ENCODE data around the gene SPEN. TPM values are rescaled to one million over a fixed set of nuclear protein-coding genes. Genes with fewer than 3 reads are reported as not detected.

The SPEN gene
- total and polyA plus RNA-seq, 9 of the 15 experiments (the other 6 are each of a cell fraction or from before 2014, with no cell fraction given) = 5.7 to 87.5 (median 27.2) TPM

DNA sequence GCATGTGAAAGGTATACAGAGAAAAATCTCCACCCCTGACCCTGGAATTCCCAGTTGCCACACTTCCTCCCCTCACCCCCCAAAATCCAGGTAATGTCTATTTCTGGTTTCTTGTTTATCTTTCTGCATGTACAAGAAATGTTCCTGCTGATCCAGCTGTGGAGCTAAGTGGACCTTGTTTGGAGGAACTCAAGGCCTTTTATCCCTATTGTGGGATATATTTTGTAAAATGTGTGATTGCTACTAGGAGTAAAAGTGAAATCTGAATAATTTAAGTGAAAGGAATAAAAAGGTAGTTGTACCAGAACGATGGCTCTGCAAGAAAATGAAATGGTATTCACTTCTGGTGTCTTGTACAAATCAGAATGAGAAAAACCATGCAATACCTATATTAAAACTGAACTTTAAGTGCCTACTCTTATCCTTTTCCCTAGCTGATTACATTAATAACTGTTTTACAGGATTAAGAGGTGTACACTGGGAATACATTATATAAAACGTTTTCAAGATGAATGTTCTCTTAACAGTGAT lies 3.0 kb downstream of the SPEN start (continued):
- TF ChIP-seq, protein P1, sequence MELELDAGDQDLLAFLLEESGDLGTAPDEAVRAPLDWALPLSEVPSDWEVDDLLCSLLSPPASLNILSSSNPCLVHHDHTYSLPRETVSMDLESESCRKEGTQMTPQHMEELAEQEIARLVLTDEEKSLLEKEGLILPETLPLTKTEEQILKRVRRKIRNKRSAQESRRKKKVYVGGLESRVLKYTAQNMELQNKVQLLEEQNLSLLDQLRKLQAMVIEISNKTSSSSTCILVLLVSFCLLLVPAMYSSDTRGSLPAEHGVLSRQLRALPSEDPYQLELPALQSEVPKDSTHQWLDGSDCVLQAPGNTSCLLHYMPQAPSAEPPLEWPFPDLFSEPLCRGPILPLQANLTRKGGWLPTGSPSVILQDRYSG (tag; conservative IDR thresholded peaks at IDR 0.05; ENCODE audit: low read depth) = no peak
- no peak for TF ChIP-seq MAFK (IDR thresholded peaks at IDR 0.05; ENCODE audit: low read length)
- TF ChIP-seq MEF2A (IDR thresholded peaks at IDR 0.05; ENCODE audit: control insufficient read depth, low read depth, low read length) = peak; percentile 85
- no peak for TF ChIP-seq MIER1 (IDR thresholded peaks at IDR 0.05; ENCODE audit: low read depth)
- no peak for TF ChIP-seq DMBX1 (CRISPR knock-in tag; IDR thresholded peaks at IDR 0.05; ENCODE audit: borderline replicate concordance)
- TF ChIP-seq EWSR1 (IDR thresholded peaks at IDR 0.05; ENCODE audit: borderline replicate concordance, low read depth, partially characterized antibody) = no peak
- TF ChIP-seq ZBTB7A (IDR thresholded peaks at IDR 0.05; ENCODE audit: borderline replicate concordance, control insufficient read depth, low read depth, low read length) = no peak
- 0 out of 4 replicates have a peak, but pooled peaks of 1 of the 2 experiments have one; percentile 4 for TF ChIP-seq ETV6 (IDR thresholded peaks at IDR 0.05; ENCODE audit: borderline replicate concordance in 1 of 2, low read depth in 2 of 2, low read length in 1 of 2)
- no peak for TF ChIP-seq ETV6 (CRISPR knock-in tag; IDR thresholded peaks at IDR 0.05; ENCODE audit: borderline replicate concordance)
- TF ChIP-seq, protein P2, sequence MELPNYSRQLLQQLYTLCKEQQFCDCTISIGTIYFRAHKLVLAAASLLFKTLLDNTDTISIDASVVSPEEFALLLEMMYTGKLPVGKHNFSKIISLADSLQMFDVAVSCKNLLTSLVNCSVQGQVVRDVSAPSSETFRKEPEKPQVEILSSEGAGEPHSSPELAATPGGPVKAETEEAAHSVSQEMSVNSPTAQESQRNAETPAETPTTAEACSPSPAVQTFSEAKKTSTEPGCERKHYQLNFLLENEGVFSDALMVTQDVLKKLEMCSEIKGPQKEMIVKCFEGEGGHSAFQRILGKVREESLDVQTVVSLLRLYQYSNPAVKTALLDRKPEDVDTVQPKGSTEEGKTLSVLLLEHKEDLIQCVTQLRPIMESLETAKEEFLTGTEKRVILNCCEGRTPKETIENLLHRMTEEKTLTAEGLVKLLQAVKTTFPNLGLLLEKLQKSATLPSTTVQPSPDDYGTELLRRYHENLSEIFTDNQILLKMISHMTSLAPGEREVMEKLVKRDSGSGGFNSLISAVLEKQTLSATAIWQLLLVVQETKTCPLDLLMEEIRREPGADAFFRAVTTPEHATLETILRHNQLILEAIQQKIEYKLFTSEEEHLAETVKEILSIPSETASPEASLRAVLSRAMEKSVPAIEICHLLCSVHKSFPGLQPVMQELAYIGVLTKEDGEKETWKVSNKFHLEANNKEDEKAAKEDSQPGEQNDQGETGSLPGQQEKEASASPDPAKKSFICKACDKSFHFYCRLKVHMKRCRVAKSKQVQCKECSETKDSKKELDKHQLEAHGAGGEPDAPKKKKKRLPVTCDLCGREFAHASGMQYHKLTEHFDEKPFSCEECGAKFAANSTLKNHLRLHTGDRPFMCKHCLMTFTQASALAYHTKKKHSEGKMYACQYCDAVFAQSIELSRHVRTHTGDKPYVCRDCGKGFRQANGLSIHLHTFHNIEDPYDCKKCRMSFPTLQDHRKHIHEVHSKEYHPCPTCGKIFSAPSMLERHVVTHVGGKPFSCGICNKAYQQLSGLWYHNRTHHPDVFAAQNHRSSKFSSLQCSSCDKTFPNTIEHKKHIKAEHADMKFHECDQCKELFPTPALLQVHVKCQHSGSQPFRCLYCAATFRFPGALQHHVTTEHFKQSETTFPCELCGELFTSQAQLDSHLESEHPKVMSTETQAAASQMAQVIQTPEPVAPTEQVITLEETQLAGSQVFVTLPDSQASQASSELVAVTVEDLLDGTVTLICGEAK (IDR thresholded peaks at IDR 0.05) = 0 out of 2 replicates have a peak, but pooled peaks have one; percentile 7
- TF ChIP-seq, protein P2 (CRISPR knock-in tag; IDR thresholded peaks at IDR 0.05) = no peak
- peak; percentile 64 to 66; a peak in 2 of 4 replicates for TF ChIP-seq FOXK2 (conservative IDR thresholded peaks at IDR 0.05 in 1 of 2, IDR thresholded peaks at IDR 0.05 in 1 of 2; ENCODE audit: low read depth in 2 of 2)
- no peak for TF ChIP-seq ZBTB8A (IDR thresholded peaks at IDR 0.05; ENCODE audit: partially characterized antibody)
- no peak for TF ChIP-seq BMI1 (IDR thresholded peaks at IDR 0.05; ENCODE audit: low read length)
- no peak for TF ChIP-seq ZNF778 (CRISPR knock-in tag; IDR thresholded peaks at IDR 0.05)
- TF ChIP-seq, protein P3, sequence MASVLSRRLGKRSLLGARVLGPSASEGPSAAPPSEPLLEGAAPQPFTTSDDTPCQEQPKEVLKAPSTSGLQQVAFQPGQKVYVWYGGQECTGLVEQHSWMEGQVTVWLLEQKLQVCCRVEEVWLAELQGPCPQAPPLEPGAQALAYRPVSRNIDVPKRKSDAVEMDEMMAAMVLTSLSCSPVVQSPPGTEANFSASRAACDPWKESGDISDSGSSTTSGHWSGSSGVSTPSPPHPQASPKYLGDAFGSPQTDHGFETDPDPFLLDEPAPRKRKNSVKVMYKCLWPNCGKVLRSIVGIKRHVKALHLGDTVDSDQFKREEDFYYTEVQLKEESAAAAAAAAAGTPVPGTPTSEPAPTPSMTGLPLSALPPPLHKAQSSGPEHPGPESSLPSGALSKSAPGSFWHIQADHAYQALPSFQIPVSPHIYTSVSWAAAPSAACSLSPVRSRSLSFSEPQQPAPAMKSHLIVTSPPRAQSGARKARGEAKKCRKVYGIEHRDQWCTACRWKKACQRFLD (CRISPR knock-in tag; IDR thresholded peaks at IDR 0.05) = no peak

All from K562 (cell line).